ENCODE data around the gene PHF20. TPM values are rescaled to one million over a fixed set of nuclear protein-coding genes. Genes with fewer than 3 reads are reported as not detected.
"Not testable (repeated sequence)": the region's sequence is repeated elsewhere in the genome, so short reads cannot be mapped to it uniquely, and the experiment has no call there.

PHF20 gene
- total RNA-seq, 1 experiment from 2014 or later, result 37.2 TPM

- CTCF ChIA-PET, result no interaction called here
These were observed 73.7 kb downstream of the PHF20 start for GRCh38 chr20:35845561-35845960.

GRCh38 chr20:35849706-35850105 lies 77.9 kb downstream of the PHF20 start:
- POLR2A ChIA-PET (ENCODE audit: unreplicated experiment), result no interaction called here
- Histone ChIP-seq H4K20me1 (ENCODE audit: low read length) (no peaks in the 10 kb centered on the region), H3K9me3 (ENCODE audit: low read length) (no peaks in the 10 kb centered on the region), H3K79me2 (ENCODE audit: low read length) (no peaks in the 10 kb centered on the region), H3K4me2 (ENCODE audit: low read length) (no peak overlapping the region), H3K27ac (ENCODE audit: low read length) (no peak overlapping the region), H3K9ac (ENCODE audit: low read length) (no peak overlapping the region), H3K4me1 (ENCODE audit: insufficient read depth, low read length) (no peaks in the 10 kb centered on the region), H3K27me3 (ENCODE audit: low read length) (no peaks in the 10 kb centered on the region), H3K36me3 (ENCODE audit: low read depth, low read length) (peaks cover 3% of the 10 kb centered on the region; the same call in 1 of the 2 replicates), H3K9me2 (replicated peaks; ENCODE audit: low read length) (no peaks in the 10 kb centered on the region), H3K4me3 (ENCODE audit: low read length) (no peak overlapping the region), H3F3A (ENCODE audit: low read length, unreplicated experiment) (no peaks in the 10 kb centered on the region), H2AFZ (ENCODE audit: low read length) (no peak overlapping the region)
- BruUV-seq (replicated peaks), result no TSS peak
- ATAC-seq, result no peak
- intact Hi-C loops (cut with micrococcal nuclease), result no loop called here
- DNase-seq, result no peak
- CTCF ChIA-PET, result interaction anchor here (1.0 to 1.1 kb wide), 2 partner anchors 34 to 289 kb away, joined by 5 read pairs; no protein-coding TSS in a partner anchor
- no peak for TF ChIP-seq CTCF (conservative IDR thresholded peaks at IDR 0.05; ENCODE audit: low read depth, low read length)
- no peak for TF ChIP-seq EZH2phosphoT487 (IDR thresholded peaks at IDR 0.05; ENCODE audit: borderline replicate concordance, low read length)
- no peak for TF ChIP-seq EZH2 (IDR thresholded peaks at IDR 0.05; ENCODE audit: low read length, unreplicated experiment)

More at GRCh38 chr20:35845561-35845960, 73.7 kb downstream of the PHF20 start:
- no peaks in the 10 kb centered on the region for H3K79me2 ChIP-seq (ENCODE audit: low read length)
- no peak for DNase-seq
- no peaks in the 10 kb centered on the region for H3K27me3 ChIP-seq (ENCODE audit: low read length)
- H3F3A ChIP-seq (ENCODE audit: low read length, unreplicated experiment), result no peaks in the 10 kb centered on the region
- POLR2A ChIA-PET (ENCODE audit: unreplicated experiment), result no interaction called here
- no peaks in the 10 kb centered on the region for H3K9me2 ChIP-seq (replicated peaks; ENCODE audit: low read length)
- ATAC-seq, result no peak
- H3K36me3 ChIP-seq (ENCODE audit: low read depth, low read length), result peaks cover 30% of the 10 kb centered on the region
- intact Hi-C loops (cut with micrococcal nuclease), result no loop called here
- H3K27ac ChIP-seq (ENCODE audit: low read length), result no peak overlapping the region
- TF ChIP-seq CTCF (conservative IDR thresholded peaks at IDR 0.05; ENCODE audit: low read depth, low read length) (no peak), EZH2 (IDR thresholded peaks at IDR 0.05; ENCODE audit: low read length, unreplicated experiment) (no peak), EZH2phosphoT487 (IDR thresholded peaks at IDR 0.05; ENCODE audit: borderline replicate concordance, low read length) (no peak)
- no peaks in the 10 kb centered on the region; the same call in 1 of the 2 replicates for H3K9me3 ChIP-seq (ENCODE audit: low read length)
- no peak overlapping the region for H2AFZ ChIP-seq (ENCODE audit: low read length)
- H3K4me3 ChIP-seq (ENCODE audit: low read length), result no peak overlapping the region
- H4K20me1 ChIP-seq (ENCODE audit: low read length), result no peaks in the 10 kb centered on the region
- no peak overlapping the region for H3K9ac ChIP-seq (ENCODE audit: low read length)
- H3K4me2 ChIP-seq (ENCODE audit: low read length), result no peak overlapping the region
- no TSS peak for BruUV-seq (replicated peaks)
- H3K4me1 ChIP-seq (ENCODE audit: insufficient read depth, low read length), result no peaks in the 10 kb centered on the region

- H3K9ac ChIP-seq (ENCODE audit: low read length); BruUV-seq (replicated peaks); H3K27me3 ChIP-seq (ENCODE audit: low read length); H3K27ac ChIP-seq (ENCODE audit: low read length); ATAC-seq; H3K4me3 ChIP-seq (ENCODE audit: low read length); H3K9me2 ChIP-seq (replicated peaks; ENCODE audit: low read length); H3K4me1 ChIP-seq (ENCODE audit: insufficient read depth, low read length); DNase-seq; H2AFZ ChIP-seq (ENCODE audit: low read length); H4K20me1 ChIP-seq (ENCODE audit: low read length); H3K4me2 ChIP-seq (ENCODE audit: low read length); H3K9me3 ChIP-seq (ENCODE audit: low read length); intact Hi-C loops (cut with micrococcal nuclease); CTCF ChIA-PET; H3K36me3 ChIP-seq (ENCODE audit: low read depth, low read length); POLR2A ChIA-PET (ENCODE audit: unreplicated experiment); H3K79me2 ChIP-seq (ENCODE audit: low read length); H3F3A ChIP-seq (ENCODE audit: low read length, unreplicated experiment): not testable (repeated sequence)
These were observed 79.8 kb downstream of the PHF20 start for GRCh38 chr20:35851659-35852058.
